ENCODE measurements around the gene ADARB2. TPM values are rescaled to one million over a fixed set of nuclear protein-coding genes. Genes with fewer than 3 reads are reported as not detected.

ADARB2 gene
- polyA plus RNA-seq, 1 of the 3 experiments (the other 2 are of a cell fraction) = not detected

DNA sequence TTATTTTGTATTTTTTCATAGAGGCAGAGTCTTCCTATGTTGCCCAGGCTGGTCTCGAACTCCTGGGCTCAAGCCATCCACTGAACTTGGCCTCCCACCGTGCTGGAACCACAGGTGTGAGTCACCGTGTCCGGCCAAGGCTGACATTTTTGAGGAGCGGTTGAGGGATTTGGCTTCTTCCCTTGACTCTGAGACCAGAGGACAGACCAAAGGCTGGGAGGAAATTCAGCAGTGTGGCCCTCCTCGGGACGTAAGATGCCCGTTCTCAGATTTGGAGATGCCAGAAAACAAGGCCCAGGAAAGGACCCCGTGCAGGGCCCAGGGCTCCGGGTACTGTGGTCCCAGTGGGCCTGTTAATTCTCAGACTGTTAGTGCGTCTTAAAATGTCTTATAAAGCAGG is 535.0 kb downstream of the ADARB2 start:
- Histone ChIP-seq H3K4me3 (ENCODE audit: low read depth in 2 of 2, low read length in 1 of 2) (no peak overlapping the region), H3K9ac (no peak overlapping the region), H3K9me2 (no peaks in the 10 kb centered on the region), H3K36me3 (replicated peaks in 1 of 2; ENCODE audit: control insufficient read depth in 1 of 2, insufficient read depth in 2 of 2, low read length in 1 of 2) (no peaks in the 10 kb centered on the region), H3K9me3 (no peaks in the 10 kb centered on the region), H4K20me1 (ENCODE audit: insufficient read depth) (no peaks in the 10 kb centered on the region), H2AFZ (ENCODE audit: low read depth) (no peak overlapping the region), H3K79me2 (ENCODE audit: insufficient read depth) (no peaks in the 10 kb centered on the region), H3K4me1 (ENCODE audit: control insufficient read depth in 1 of 2, insufficient read depth in 2 of 2, low read depth in 1 of 2, low read length in 1 of 2) (no peaks in the 10 kb centered on the region), H3K4me2 (no peak overlapping the region), H3F3A (replicated peaks; ENCODE audit: insufficient read depth) (no peaks in the 10 kb centered on the region), H3K27me3 (ENCODE audit: insufficient read depth) (no peaks in the 10 kb centered on the region), H3K27ac (ENCODE audit: low read depth in 2 of 2, low read length in 1 of 2) (no peak overlapping the region)
- 47% methylated on average over 8 of the region's 11 CpGs for WGBS (ENCODE audit: low lambda C conversion rate)
- no peak for TF ChIP-seq GABPA (IDR thresholded peaks at IDR 0.05; ENCODE audit: low read depth)
- no peak for TF ChIP-seq RXRA (IDR thresholded peaks at IDR 0.05; ENCODE audit: borderline replicate concordance, low read depth)
- ChIA-PET POLR2A (no interaction called here), CTCF (no interaction called here)
- no peak for DNase-seq

- H3K27ac ChIP-seq (ENCODE audit: low read depth in 2 of 2, low read length in 1 of 2) = no peak overlapping the region
- no peaks in the 10 kb centered on the region for H3F3A ChIP-seq (replicated peaks; ENCODE audit: insufficient read depth)
- no peaks in the 10 kb centered on the region for H3K79me2 ChIP-seq (ENCODE audit: insufficient read depth)
- no peak overlapping the region for H3K4me3 ChIP-seq (ENCODE audit: low read depth in 2 of 2, low read length in 1 of 2)
- H3K4me1 ChIP-seq (ENCODE audit: control insufficient read depth in 1 of 2, insufficient read depth in 2 of 2, low read depth in 1 of 2, low read length in 1 of 2) = no peaks in the 10 kb centered on the region
- POLR2A ChIA-PET = no interaction called here
- no peaks in the 10 kb centered on the region for H4K20me1 ChIP-seq (ENCODE audit: insufficient read depth)
- 57% methylated on average over 25 of the region's 27 CpGs for WGBS (ENCODE audit: low lambda C conversion rate)
- H3K9ac ChIP-seq = no peak overlapping the region
- 0 out of 2 replicates have a peak, but pooled peaks cover 4% of the 10 kb centered on the region for H3K9me3 ChIP-seq
- DNase-seq = no peak
- H3K9me2 ChIP-seq = no peaks in the 10 kb centered on the region
- no peak overlapping the region for H2AFZ ChIP-seq (ENCODE audit: low read depth)
- CTCF ChIA-PET = no interaction called here
- TF ChIP-seq TEAD4 (IDR thresholded peaks at IDR 0.05; ENCODE audit: borderline replicate concordance, insufficient read depth) (no peak), MXI1 (IDR thresholded peaks at IDR 0.05; ENCODE audit: low read depth, low read length) (no peak), SMC3 (IDR thresholded peaks at IDR 0.05; ENCODE audit: low read depth, low read length) (no peak), RCOR1 (IDR thresholded peaks at IDR 0.05; ENCODE audit: low read length) (no peak), TAF1 (IDR thresholded peaks at IDR 0.05; ENCODE audit: borderline replicate concordance, low read depth, low read length) (no peak), SIN3A (IDR thresholded peaks at IDR 0.05; ENCODE audit: borderline replicate concordance, low read depth, low read length) (no peak), EP300 (IDR thresholded peaks at IDR 0.05; ENCODE audit: borderline replicate concordance in 1 of 2, low read depth in 1 of 2, low read length in 1 of 2) (no peak), RAD21 (IDR thresholded peaks at IDR 0.05; ENCODE audit: low read length) (no peak), ELF1 (IDR thresholded peaks at IDR 0.05) (no peak), GATA2 (CRISPR knock-in tag; IDR thresholded peaks at IDR 0.05) (no peak)
- TF ChIP-seq, protein P1, sequence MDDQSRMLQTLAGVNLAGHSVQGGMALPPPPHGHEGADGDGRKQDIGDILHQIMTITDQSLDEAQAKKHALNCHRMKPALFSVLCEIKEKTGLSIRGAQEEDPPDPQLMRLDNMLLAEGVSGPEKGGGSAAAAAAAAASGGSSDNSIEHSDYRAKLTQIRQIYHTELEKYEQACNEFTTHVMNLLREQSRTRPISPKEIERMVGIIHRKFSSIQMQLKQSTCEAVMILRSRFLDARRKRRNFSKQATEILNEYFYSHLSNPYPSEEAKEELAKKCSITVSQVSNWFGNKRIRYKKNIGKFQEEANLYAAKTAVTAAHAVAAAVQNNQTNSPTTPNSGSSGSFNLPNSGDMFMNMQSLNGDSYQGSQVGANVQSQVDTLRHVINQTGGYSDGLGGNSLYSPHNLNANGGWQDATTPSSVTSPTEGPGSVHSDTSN (IDR thresholded peaks at IDR 0.05) = no peak
- TF ChIP-seq, protein P2, sequence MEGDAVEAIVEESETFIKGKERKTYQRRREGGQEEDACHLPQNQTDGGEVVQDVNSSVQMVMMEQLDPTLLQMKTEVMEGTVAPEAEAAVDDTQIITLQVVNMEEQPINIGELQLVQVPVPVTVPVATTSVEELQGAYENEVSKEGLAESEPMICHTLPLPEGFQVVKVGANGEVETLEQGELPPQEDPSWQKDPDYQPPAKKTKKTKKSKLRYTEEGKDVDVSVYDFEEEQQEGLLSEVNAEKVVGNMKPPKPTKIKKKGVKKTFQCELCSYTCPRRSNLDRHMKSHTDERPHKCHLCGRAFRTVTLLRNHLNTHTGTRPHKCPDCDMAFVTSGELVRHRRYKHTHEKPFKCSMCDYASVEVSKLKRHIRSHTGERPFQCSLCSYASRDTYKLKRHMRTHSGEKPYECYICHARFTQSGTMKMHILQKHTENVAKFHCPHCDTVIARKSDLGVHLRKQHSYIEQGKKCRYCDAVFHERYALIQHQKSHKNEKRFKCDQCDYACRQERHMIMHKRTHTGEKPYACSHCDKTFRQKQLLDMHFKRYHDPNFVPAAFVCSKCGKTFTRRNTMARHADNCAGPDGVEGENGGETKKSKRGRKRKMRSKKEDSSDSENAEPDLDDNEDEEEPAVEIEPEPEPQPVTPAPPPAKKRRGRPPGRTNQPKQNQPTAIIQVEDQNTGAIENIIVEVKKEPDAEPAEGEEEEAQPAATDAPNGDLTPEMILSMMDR (IDR thresholded peaks at IDR 0.05) = no peak
- TF ChIP-seq, protein P3, sequence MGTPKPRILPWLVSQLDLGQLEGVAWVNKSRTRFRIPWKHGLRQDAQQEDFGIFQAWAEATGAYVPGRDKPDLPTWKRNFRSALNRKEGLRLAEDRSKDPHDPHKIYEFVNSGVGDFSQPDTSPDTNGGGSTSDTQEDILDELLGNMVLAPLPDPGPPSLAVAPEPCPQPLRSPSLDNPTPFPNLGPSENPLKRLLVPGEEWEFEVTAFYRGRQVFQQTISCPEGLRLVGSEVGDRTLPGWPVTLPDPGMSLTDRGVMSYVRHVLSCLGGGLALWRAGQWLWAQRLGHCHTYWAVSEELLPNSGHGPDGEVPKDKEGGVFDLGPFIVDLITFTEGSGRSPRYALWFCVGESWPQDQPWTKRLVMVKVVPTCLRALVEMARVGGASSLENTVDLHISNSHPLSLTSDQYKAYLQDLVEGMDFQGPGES (IDR thresholded peaks at IDR 0.05; ENCODE audit: low read depth, low read length) = no peak
- no peaks in the 10 kb centered on the region for H3K27me3 ChIP-seq (ENCODE audit: insufficient read depth)
- no peak overlapping the region for H3K4me2 ChIP-seq
- H3K36me3 ChIP-seq (replicated peaks in 1 of 2; ENCODE audit: control insufficient read depth in 1 of 2, insufficient read depth in 2 of 2, low read length in 1 of 2) = no peaks in the 10 kb centered on the region
These were observed 536.2 kb downstream of the ADARB2 start for GRCh38 chr10:1200866-1201807.
